Ecto neural progenitor cell (in vitro differentiated cells): ENCODE results near the gene SNCAIP.

Experiments used
- DNase-seq: peaks from one replicate; pipeline ENCODE4 v3.0.0-alpha.2; 2018; ENCODE audit warnings: low spot score

Gene SNCAIP

GRCh38 chr5:122429545-122430318 is 117.7 kb downstream of the SNCAIP start:
- DNase-seq, result peak; percentile 53

- no peak for DNase-seq
These were observed 118.2 kb downstream of the SNCAIP start for GRCh38 chr5:122430319-122430586.

DNA sequence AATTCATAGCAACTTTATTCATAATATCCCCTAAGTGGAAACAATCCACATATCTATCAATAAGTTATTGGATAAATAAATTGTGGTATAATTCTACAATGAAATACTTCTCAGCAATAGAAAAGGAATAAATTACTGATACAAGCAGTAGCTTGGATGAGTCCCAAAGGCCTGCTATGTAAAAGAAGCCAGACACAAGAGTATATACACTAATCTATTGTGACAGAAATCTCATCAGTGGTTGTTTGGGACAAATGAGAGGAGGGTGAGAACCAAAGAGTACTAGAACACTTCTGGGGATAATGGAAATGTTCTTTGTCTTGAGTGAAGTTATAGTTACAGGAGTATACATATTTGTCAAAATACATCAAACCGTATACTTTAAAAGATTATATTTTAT is 119.3 kb downstream of the SNCAIP start:
- no peak for DNase-seq

GRCh38 chr5:122434205-122434970 is 122.4 kb downstream of the SNCAIP start:
- DNase-seq, result no peak

- no peak for DNase-seq
These were observed 123.2 kb downstream of the SNCAIP start for GRCh38 chr5:122435234-122435633.

DNA sequence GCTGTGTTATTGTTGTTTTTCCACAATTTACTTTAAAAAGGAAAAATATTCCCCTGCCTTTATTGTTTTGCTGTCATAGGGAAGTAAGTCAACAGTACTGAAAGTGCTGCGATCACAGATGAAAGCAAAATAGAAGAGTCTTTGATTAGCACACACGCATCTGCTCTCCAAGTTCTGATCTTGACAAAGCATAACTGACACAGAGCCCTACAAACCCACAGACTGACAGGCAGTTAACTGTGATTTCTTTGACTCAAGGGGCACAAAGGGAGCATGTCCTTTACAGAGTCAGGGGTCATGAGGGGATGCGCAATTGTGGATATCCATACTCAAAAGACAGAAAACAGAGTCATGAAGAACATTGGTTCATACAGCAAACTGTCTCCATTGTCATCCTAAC is 123.7 kb downstream of the SNCAIP start:
- DNase-seq, result no peak

DNA sequence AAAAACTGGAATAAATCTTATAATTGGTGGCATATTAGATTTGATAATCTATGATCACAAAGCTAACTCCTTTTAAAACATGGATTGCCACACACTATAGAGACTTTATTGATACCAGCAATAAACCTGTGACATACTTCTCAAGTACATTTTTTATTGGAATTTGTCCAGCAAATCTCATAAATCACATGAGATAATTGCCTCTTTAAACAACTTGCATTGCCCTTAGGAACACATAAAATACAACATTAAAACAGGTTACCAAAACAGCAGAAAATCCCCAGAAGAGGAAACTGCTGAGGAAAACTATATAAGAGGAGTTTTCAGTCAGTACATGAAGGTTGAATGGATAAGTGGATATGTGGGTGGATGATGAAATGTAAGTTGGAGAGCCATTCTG is 124.6 kb downstream of the SNCAIP start:
- DNase-seq, result no peak

DNA sequence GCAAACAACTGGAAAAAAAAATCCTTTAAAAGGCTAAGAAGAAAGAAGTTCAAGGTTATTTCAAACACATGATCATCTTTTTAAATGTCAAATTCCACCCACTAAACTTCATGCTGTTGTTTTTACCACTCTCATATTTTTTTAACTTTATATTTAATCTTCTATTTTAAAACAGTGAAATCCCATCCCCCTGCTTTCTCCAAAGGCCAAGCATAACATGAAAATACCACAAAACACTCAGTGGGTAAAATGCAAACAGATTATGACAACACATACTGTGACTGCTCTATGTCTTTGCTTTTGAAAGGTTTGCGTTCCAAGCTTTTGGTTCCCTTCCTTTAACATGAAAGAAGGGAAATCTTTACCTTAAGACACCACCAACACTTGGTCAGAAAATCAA is 127.6 kb downstream of the SNCAIP start:
- DNase-seq, result no peak

GRCh38 chr5:122442938-122443337 is 130.9 kb downstream of the SNCAIP start:
- no peak for DNase-seq

GRCh38 chr5:122444411-122444810 is 132.4 kb downstream of the SNCAIP start:
- DNase-seq, result no peak

DNA sequence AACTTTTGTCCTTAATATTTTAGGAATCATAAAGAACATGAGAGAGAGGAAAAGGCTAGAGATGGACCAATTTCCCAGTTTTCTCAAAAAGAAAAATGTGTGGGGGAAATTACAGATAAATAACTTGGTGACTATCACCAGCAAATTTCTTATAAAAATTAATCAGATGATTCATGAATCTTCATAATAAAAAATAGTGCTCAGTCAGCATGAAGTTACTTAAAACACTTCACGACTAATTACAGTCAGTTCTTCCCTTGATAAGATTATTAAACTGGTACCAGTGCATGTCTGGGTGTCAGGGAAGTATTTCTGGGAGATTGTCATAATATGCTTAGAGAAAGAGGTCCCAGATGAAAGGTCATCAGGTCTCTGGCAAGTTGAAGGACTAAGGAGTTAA is 133.0 kb downstream of the SNCAIP start:
- DNase-seq, result no peak

DNA sequence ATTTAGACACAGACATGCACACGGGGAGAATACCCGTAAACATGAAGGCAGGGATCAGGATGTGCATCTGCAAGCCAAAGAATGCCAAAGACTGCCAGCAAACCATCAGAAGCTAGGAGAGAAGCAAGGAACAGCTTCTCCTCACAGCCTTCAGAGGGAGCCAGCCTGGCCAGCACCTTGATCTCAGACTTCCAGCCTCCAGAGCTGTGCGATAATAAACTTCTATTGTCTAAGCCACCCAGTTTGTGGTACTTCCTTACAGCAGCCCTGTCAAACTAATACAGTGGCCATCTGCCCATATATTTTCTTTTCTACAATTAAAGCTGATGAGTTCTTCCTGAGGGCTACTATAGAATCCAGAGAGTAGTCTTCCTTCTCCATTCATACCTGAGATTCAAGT is 135.0 kb downstream of the SNCAIP start:
- no peak for DNase-seq

DNA sequence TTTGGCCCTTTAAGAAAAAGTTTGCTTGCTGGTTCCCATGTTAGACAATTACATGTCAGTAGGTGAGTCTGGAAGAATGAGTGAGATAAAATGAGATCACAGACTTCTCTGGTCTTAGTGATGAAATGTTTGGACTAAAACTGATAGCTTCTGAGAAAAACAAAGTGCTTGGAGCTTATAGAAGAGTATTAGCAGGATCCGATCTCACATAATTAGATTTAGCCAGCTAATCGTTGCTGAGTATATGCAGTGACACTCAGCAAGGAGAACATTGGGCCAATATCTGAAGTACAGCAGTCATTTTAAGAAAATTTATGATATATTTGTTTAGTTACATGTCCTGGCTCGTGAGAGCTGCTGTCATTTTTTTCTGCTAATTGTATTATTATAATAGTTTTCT is 135.8 kb downstream of the SNCAIP start:
- no peak for DNase-seq

- no peak for DNase-seq
These were observed 142.5 kb downstream of the SNCAIP start for GRCh38 chr5:122454541-122454940.

GRCh38 chr5:122455939-122456338 is 143.9 kb downstream of the SNCAIP start:
- no peak for DNase-seq

- DNase-seq, result no peak
These were observed 145.3 kb downstream of the SNCAIP start for GRCh38 chr5:122457178-122457826.

- DNase-seq, result no peak
These were observed 146.3 kb downstream of the SNCAIP start for GRCh38 chr5:122458278-122458872.

DNA sequence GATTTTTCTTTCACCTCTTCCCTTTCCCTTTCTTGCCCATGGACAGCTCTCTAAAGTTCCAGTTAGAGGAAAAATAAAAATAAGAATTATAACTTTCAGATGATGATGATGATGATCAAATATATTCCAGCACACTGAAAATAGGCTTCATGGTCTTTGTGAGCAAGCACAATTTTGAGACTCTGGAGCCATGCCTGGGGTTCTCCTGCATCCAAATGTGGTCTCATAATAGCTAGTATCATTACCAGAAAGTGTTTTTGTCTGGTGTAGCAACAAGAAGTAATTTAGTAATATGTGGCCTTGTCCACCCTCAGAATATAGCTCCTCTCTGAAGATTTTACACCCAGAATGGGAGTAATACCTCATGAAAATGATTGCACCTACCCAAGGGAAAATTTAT is 150.4 kb downstream of the SNCAIP start:
- DNase-seq, result no peak

GRCh38 chr5:122463221-122463620 is 151.2 kb downstream of the SNCAIP start:
- no peak for DNase-seq

DNA sequence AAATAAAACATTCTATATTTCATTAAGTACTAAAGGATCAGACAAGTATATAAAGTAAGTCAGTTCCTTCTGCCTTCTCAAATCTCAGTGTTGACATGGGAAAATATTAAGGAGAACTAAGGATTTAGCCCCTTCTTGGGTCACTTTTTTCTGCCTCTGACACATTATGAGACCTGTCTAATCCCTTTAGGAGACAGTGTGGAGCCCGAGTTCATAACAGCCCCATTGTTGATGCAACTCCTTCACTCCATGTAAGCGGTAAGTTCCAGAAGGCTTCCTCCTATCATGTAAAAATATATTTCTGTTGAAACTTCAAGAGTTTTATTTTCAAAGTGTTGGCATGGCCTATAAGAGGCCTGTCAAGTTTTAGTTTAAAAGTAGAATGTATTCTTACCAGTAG is 152.2 kb downstream of the SNCAIP start:
- DNase-seq, result no peak

DNA sequence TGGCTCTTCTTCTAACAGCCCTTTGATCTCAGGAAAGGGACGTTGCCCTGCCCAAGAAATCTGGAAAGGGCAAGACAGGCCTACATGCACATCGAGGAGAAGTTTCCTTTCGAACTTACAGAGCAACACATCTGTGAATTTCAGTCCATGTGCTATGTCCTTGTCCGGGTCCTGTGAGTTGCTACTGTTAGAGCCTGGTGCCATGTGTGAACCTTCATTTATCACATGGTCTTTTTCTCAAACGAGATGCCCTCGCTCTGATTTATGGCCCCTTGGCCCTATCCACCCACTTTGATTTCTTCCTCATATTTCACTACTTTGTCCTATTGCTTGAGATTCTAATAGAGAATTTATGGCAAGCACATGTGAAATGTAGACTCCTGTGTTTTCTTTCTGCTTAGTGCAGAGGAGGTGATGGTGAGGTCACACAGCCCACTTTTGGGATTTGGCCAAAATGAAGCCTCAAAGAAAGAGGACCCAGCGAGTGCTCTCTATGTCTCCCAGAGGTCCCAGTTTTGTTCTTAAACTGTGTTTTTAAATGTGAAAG is 153.1 kb downstream of the SNCAIP start:
- DNase-seq, result no peak

- no peak for DNase-seq
These were observed 154.0 kb downstream of the SNCAIP start for GRCh38 chr5:122465994-122466393.
